Right lobe of liver (tissue), 4 donors: ENCODE results near the gene MICA.

ENCODE experiments used
- POLR2A ChIP-seq: fragments of 450-650 bp; IDR thresholded peaks from one replicate; pipeline ENCODE4 v1.6.1; 2017; ENCODE audit warnings: antibody characterized with exemption, mild to moderate bottlenecking
- TF ChIP-seq, protein P1 (sequence below), 4 donors: fragments of 200-600 bp in 3 of 4; fragments of 450-650 bp in 1 of 4; IDR thresholded peaks; one replicate each; pipeline versions ENCODE4 v1.5.1 to v1.8.0; 2016 to 2022; ENCODE audit warnings: antibody characterized with exemption in 4 of 4, mild to moderate bottlenecking in 2 of 4
- donor health status: DM: no; HTN: no; CAD: no.
- donor health status: DM: no; HTN: no; CAD: no.
- donor health status: DM: no; HTN: yes; CAD: no.

DNA sequence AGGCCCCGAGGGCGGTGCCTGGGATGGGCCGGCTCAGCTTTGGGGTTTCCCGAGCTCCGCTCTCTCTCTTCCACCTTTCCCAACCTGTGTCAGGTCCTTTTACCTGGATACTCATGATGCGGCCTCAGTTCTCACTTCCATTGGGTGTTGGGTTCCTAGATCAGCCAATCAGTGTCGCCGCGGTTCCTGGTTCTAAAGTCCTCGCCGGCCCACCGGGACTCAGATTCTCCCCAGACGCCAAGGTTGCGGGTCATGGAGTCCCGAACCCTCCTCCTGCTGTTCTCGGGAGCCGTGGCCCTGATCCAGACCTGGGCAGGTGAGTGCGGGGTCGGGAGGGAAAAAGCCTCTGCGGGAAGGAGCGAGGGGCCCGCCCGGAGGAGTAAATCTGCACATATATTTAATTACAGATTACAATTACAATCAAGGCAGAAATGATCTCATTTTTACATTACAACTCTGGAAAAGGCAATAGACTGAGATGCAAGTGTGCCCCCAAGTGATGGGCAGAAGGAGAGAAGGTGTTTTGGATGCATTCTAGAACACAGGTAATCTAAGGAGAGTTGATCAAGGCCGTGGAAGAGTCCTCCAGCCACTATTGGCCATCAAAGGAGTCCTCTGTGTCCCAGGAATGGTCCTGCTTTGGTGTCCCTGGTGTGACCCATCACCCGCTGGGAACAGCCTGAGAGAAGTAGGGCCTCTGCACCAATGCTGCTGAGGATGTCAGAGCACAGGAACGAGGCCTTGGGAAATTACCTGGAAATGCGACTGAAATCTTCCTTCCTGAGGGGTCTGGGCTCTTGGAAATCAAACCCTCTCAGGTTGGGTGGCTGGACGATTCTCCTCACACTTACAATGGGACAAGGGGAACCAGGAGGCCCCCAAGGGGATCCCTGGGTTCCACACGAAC, 59.8 kb downstream of the MICA start:
- TF ChIP-seq, protein P1, sequence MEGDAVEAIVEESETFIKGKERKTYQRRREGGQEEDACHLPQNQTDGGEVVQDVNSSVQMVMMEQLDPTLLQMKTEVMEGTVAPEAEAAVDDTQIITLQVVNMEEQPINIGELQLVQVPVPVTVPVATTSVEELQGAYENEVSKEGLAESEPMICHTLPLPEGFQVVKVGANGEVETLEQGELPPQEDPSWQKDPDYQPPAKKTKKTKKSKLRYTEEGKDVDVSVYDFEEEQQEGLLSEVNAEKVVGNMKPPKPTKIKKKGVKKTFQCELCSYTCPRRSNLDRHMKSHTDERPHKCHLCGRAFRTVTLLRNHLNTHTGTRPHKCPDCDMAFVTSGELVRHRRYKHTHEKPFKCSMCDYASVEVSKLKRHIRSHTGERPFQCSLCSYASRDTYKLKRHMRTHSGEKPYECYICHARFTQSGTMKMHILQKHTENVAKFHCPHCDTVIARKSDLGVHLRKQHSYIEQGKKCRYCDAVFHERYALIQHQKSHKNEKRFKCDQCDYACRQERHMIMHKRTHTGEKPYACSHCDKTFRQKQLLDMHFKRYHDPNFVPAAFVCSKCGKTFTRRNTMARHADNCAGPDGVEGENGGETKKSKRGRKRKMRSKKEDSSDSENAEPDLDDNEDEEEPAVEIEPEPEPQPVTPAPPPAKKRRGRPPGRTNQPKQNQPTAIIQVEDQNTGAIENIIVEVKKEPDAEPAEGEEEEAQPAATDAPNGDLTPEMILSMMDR (IDR thresholded peaks at IDR 0.05), result no peak
- peak; percentile 94 for TF ChIP-seq POLR2A
